ENCODE data around the gene RNF130.
"Not testable (repeated sequence)": the region's sequence is repeated elsewhere in the genome, so short reads cannot be mapped to it uniquely, and the experiment has no call there.

RNF130 gene

GRCh38 chr5:180053061-180053602 lies 18.4 kb downstream of the RNF130 start:
- DNase-seq = no peak

GRCh38 chr5:180052211-180052818 lies 19.2 kb downstream of the RNF130 start:
- no peak for DNase-seq

- no peak for DNase-seq
Observed at GRCh38 chr5:180050121-180050940, 21.2 kb downstream of the RNF130 start.

GRCh38 chr5:180049185-180049548 lies 22.4 kb downstream of the RNF130 start:
- no peak for DNase-seq

GRCh38 chr5:180047667-180048066 lies 23.9 kb downstream of the RNF130 start:
- DNase-seq = peak; percentile 36

- no peak for DNase-seq
Observed at GRCh38 chr5:180046656-180047055, 24.9 kb downstream of the RNF130 start.

- no peak for DNase-seq
Observed at GRCh38 chr5:180045889-180046499, 25.6 kb downstream of the RNF130 start.

- no peak for DNase-seq
Observed at GRCh38 chr5:180043377-180043776, 28.2 kb downstream of the RNF130 start.

- no peak for DNase-seq
Observed at GRCh38 chr5:180041301-180042274, 30.0 kb downstream of the RNF130 start.

GRCh38 chr5:180040287-180041214 lies 31.0 kb downstream of the RNF130 start:
- DNase-seq = no peak

- no peak for DNase-seq
Observed at GRCh38 chr5:180035206-180035931, 36.2 kb downstream of the RNF130 start.

GRCh38 chr5:180034564-180034963 lies 37.0 kb downstream of the RNF130 start:
- no peak for DNase-seq

GRCh38 chr5:180027459-180028089 lies 44.0 kb downstream of the RNF130 start:
- peak; percentile 20 for DNase-seq

- peak; percentile 28 for DNase-seq
Observed at GRCh38 chr5:180026734-180027458, 44.7 kb downstream of the RNF130 start.

- DNase-seq = no peak
Observed at GRCh38 chr5:180026320-180026719, 45.2 kb downstream of the RNF130 start.

- no peak for DNase-seq
Observed at GRCh38 chr5:180021900-180022299, 49.7 kb downstream of the RNF130 start.

GRCh38 chr5:180020176-180020575 lies 51.4 kb downstream of the RNF130 start:
- no peak for DNase-seq

- DNase-seq = no peak
Observed at GRCh38 chr5:180018347-180019060, 53.1 kb downstream of the RNF130 start.

- not testable (repeated sequence) for DNase-seq
Observed at GRCh38 chr5:180015523-180015922, 56.0 kb downstream of the RNF130 start.

All from midbrain (tissue), 1 donor.